Activated T-cell treated with anti-CD3 and anti-CD28 coated beads for 48 hours (primary cell): Measurements from ENCODE around the gene PVALB.

Experiments
- DNase-seq: peaks from one replicate; pipeline ENCODE4 v3.0.0-alpha.2; 2020; ENCODE audit warnings: low read depth

The PVALB gene

DNA sequence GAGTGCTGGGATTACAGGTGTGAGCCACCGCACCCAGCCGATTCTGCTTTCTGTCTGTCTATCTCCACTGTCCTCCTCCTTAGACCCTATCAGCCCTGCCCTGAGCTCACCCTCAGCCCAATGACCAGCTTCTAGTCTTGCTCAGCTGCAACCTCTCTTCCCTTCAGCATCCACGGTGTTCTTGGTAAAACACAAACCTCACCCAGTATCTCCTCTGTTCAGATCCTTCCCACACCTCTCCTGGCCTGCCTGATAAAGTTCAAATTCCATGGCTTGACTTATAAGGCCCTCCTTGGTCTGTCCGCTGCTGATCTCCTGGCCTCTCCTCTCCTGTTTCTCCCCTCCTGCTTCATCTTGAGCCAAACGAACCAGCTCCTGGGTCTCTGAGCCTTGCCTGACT lies 29.4 kb upstream of the PVALB start:
- no peak for DNase-seq

DNA sequence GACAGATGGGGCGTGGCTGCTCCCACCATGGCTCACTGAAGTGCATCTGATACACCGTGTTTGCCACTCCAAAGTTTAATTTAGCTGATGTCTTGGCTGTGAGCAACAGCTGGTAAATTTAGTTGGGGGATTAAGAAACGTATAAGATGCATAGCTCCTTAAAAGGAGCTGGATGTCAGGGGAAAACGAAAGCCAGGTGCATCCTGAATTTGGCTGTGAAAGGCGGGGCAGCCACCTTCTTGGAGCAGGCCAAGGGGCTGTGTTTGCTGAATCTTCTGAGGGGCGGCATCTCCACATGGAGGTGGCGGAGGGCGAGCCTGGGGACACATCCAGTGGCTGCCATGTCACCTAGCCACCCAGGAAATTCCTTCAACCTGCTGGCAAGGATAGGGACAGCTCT lies 23.3 kb upstream of the PVALB start:
- DNase-seq, result no peak

DNA sequence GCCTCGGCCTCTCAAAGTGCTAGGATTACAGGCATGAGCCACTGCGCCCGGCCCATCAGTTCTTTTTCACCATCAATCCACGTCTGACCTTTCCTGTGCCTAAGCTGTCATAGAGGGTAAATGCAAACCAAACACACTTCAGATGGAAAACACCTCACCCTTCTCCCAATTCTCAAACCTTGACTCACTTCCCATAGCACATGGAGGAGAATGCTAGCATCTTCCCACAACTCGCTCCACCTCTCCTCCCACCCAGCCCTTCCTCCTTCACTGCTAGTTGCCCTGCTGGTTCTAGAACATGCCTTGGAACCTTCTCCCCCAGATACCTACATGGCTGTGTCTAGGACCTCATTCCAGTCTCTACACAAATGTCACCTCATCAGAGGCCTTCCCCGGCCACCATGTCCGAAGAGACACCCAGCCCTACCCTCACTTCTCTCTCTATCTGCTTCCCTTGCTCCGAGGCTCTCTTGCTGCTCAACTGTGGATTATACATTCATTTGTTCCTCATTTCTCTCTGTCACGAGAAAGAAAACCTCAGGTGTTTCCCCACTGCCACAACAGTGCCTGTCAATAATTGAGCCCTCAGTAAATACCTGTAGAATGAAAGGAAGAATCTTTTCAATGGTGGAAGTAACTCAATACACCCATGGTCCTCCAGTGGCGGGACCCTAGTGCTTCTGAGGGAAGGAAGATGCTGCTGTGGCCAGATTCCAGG lies 22.7 kb upstream of the PVALB start:
- DNase-seq, result no peak

DNA sequence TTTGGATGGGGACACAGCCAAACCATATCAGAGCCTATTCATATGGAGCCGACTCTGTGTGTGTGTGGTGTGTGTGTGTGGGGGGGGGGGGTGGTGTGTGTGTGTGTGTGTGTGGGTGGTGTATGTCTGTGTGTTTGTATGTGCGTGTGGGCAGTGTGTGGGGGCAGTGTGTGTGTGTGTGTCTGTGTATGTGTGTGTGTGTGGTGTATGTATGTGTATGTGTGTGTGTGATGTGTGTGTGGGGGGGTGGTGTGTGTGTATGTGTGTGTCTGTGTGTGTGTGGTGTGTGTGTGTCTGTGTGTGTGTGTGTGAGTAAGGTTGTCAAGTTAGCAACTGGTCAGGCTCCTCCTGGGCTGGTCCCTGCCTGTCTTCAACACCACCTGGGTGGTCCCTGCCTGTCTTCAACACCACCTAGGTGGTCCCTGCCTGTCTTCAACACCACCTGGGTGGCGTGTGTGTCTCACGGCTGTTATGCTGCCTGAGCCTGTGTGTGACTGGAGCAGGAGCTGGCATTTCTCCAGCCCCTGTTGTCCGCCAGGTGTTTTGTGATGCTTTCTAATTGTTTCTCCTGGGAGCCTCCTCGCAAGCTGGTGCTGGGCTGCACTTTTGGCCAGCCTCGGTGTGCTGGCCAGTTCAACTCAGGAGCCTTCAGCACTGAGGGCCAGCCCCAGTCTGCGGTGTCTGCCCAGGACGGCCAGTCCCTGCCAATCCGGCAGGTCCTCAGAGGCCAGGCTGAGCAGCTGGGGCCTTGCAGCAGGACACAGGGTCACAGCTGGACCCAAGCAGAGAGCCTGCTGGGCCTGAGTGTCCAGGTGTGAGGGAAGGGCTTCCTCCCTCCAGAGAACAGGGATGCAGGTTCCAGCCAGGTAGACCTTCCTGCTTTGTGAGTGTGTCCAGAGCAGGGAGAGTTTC lies 21.5 kb upstream of the PVALB start:
- DNase-seq, result no peak

DNA sequence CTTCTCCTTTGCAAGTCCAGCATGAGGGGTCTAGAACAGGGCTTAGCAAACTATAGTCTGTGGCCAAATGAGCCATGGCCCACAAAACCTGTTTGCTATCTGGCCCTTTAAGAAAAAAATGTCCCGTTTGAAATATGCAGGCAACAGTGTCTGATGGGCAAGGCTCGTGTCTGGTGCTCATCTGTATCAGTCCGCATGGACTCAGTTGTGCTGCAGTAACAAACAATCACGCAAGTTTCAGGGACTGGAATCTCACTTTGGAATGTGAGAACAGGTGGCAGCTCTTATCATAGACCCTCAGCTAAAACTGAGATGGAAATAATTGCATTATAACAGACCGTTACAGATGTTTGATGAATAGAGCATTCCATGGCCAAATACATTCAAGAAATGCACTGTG lies 19.1 kb upstream of the PVALB start:
- no peak for DNase-seq

DNA sequence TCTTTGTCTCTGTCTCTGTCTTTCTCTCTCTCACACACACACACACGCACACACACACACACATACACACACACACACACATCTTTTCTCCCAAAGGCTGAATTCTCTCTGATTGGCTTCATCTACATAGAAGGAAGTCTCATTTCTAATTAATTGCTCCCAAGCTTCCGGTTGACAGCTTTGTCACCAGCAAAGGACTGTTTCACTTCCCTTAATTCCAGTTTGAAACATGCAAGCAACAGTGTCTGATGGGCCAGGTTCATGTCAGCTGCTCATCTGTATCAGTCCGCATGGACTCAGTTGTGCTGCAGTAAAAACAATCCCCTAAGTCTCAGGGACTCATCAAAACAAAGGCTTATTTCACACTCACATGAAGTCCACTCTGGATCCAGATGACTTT lies 16.2 kb upstream of the PVALB start:
- no peak for DNase-seq

DNA sequence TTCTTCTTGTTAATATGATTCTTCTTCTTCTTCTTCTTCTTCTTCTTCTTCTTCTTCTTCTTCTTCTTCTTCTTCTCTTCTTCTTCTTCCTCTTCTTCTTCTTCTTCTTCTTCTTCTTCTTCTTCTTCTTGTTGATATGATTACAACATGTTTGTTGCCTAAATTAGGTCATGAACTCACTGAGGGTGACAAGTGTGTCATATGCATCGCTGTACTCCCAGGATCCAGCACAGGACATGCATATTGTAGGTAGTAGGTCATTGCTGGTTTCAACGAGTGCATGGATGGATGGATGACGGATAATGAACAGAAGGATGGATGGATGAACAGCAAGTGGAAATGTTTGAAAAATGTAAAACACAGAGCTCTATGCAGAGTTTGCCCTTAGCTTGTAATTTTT lies 14.9 kb upstream of the PVALB start:
- DNase-seq, result no peak

DNA sequence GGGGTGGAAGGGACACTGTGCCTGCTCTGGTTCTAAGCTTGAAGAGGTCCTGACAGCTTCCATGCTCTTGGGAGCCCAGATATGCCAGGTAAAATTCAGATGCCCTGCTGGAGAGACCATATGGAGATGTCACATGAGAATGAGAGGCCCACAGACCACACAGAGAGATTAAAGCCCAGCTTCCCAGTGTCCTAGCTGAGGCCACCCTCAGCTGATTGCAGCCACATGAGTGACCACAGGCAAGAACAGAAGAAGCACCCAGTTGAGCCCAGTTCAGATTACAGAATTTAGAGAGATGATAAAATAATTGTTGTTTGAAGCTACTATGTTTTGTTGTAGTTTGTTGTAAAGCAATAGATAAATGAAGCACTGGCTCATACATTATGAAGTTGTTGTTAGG lies 14.4 kb upstream of the PVALB start:
- DNase-seq, result no peak

DNA sequence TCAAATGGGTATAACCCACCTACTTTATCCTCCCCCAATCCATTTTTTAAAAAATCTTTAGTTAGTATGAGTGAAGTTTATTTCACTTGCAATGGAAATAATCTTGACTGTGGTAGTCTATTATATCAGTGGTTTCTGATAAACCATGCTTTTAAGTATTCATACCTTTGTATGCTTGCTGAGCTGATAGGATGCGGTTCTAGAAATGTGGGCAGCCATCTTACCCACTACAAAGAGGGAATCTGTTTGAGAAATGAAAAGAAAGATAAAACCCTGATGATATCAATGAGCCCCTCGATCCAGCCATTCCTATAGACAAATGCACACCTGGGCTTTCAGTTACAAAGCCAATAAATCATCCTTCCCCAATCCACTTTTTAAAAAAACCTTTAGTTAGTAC lies 13.8 kb upstream of the PVALB start:
- DNase-seq, result no peak

DNA sequence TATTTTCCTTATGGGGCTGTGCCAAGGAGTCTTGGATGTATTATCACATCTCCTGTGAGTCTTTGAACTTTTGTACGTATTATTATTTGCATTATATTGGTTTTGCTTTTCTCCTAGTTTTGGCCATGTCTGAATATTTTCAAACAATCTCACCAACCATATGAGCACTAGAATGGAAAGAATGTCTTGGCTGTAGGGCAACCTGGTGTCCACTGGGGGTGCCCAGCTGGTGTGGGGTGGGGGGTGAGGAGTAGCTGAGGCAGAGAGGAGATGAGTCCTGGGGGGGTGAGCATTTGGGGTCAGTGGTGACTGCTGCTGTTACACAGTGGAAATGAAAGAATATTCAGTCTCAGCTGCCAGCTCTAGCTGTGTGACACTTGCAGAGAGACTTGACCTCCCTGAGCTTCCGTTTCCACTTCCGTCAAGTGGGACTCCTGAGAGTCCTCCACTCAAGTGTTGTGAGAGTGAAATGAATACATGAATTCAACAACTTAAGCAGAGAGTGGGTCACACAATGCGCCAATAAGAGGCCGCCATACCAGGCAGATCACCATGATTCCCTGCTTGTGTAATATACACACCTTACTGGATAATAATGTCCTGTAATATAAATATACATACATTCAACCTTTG lies 12.7 kb upstream of the PVALB start:
- DNase-seq, result no peak

DNA sequence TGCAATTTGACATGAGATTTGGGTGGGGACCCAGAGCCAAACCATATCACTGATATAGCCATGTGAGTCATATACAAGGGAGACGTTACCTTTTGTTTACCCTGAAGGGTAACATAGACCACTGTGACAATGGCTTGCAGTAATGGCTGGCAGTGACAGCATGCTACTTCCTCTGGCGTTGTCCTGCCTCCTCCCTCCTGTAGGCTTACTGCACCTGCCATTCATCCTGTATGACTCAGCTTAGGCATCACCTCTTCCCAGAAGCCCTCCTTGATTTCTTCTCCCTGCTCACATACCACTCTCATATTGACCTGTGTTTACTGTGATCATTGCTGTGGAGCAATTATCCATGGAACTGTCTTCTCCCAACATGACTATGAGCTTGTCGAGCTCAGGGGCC lies 12.0 kb upstream of the PVALB start:
- no peak for DNase-seq

DNA sequence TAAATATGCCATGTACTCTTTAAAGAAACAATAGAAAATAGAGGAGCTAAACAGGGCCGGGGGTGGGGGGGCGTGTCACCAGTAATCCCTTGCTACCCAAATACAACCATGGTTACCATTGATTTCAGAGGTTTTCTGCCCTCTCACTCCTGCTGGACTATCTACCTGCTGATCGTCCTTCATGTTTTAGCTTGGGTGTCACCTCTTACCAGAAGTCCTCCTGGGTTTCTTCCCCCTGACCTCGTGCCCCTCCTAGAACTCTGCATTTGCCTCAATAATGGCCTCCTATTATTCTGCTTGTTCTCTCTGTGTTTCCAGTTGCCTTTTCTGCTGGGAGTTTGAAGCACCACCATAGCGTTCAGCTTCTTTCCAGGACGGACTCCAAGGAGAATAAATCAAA lies 9.4 kb upstream of the PVALB start:
- DNase-seq, result no peak

DNA sequence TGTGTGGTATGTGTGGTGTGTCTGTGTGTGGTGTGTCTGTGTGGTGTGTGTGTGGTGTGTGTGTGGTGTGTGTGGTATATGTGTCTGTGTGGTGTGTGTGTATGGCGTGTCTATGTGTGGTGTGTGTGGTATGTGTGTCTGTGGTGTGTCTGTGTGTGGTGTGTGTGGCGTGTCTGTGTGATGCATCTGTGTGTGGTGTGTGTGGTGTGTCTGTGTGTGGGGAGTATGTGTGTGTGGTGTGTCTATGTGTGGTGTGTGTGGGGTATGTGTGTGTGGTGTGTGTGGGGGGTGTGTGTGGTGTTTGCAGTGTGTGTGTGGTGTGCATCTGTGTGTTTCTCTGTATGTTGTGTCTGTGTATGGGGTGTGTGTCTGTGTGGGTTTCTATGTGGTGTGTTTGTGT lies 7.8 kb upstream of the PVALB start:
- no peak for DNase-seq

DNA sequence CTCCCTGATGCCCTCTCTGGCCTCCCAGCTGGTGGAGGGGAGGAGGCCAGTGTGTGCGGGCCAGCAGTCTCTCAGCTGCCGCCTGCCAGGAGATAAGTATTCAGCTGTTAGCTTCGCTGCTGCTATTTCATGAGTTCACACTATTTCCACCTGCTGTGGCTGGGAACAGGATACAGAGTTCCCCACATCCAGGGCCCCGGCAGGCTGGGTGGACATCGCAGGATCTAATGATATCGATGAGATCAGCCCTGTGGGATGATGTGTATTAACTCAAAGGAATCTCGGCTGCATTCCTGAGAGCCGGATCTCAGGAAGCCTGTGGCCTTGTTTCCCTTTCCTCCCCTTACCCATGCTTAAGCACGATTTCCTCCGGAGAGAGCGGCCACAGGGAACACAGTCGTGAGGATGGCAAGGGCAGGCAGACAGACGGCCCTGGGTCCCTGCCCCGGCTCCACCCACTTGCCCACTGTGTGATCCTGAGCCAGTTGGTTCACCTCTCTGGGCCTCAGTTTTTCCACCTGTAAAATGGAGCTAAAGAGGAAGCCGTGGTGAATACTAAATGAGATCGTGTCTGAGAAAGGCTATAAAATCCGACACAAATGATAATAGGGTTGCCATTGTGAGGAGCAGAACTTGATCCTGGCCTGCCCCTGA lies 6.5 kb upstream of the PVALB start:
- no peak for DNase-seq

DNA sequence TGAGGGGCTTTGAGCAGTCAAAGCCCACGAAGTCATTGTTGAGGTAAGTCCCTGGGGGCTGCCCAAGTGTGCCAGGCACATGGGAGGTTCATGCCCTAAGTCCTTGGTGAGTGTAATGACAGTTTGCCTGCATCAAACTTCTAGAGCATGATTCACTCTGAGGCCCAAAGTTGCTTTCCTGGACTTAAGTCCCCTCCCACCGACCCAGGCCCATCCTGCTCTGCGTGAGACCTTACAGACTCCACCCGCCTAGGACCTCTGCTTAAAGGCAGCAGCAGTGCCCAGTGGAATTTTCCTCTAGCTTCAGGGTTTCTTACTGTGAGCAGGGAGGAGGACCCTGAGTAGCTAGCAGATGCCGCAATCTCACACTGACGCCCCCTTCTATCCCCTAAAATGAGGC lies 5.7 kb upstream of the PVALB start:
- DNase-seq, result no peak

DNA sequence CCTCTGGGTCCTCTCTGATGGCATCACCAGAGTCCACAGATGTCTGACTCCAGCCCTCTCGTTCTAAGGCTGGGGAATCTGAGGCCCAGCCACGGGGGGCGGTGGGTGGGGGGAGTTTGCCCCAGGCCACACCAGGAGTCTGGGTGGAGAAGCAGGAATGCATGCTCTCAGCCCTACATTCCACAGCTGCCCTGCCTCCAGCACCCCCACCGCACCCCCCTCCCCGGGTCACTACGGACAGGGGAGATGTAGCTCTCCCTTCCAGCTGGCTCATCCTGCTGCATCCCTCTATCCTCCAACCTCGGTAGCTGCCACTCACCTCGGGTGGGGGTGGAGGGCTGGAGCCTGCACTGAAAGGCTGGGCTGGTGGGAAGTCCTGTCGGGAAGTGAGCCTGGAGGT lies 2.3 kb upstream of the PVALB start:
- DNase-seq, result no peak

DNA sequence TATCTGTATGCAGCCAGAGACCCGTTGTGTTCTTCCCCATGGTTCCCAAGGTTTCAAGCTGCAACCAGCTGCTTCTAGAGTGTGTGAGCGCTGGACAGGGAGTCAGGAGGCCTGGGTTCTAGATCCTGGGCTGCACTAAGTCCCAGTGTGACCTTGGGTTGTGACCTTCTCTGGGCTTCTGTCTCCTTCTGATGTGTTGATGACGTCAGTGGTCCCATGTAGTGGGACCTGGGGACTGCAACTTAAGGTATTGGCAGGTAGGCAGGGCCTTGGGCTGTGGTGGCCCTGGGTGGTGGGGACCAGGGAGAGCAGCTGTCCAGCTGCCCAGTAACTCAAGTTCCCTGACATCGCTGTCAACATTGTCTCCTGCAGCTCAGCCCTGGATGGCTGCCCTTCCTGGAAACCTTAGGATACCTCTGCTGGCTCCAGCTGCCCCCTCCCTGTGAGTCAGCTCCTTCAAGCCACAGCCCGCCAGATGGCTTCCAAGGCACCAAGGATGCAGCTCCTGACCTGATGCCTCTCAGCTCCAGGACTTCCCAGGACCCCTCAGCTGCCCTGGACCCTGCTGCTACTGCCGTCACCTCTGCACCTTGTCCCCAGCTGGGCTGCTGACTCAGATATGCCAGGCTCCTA lies 1.3 kb upstream of the PVALB start:
- no peak for DNase-seq

DNA sequence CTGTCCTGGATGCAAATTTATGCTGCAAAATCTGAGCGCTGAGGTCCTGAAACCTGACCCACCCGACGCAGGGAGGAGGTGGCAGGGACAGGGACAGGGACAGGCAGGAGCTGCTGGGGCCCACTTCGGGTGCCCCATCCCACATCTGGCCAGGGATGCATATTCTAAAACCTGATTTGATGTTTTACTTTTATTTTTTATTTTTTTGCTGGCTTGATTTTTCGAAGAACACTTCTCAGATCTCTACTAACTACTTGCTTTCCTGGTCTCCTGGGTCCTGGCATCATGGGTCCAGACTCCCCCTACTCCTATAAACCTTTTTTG lies 652 bp upstream of the PVALB start:
- no peak for DNase-seq

DNA sequence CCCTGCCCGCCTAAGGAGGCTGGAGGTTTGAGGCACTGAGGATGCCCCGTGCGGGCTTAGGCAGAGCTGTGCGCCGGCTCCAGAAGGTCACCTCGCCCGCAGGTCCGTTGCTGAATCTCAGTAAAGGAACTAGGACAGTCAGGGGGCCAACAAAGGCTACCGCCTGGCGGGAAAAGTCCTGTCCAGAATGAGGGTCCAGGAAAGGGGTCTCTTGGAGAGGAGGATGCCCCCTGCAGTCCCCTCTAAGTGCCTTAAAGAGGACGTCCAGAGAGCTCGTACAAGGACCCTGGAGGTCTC lies 548 bp downstream of the PVALB start:
- no peak for DNase-seq

DNA sequence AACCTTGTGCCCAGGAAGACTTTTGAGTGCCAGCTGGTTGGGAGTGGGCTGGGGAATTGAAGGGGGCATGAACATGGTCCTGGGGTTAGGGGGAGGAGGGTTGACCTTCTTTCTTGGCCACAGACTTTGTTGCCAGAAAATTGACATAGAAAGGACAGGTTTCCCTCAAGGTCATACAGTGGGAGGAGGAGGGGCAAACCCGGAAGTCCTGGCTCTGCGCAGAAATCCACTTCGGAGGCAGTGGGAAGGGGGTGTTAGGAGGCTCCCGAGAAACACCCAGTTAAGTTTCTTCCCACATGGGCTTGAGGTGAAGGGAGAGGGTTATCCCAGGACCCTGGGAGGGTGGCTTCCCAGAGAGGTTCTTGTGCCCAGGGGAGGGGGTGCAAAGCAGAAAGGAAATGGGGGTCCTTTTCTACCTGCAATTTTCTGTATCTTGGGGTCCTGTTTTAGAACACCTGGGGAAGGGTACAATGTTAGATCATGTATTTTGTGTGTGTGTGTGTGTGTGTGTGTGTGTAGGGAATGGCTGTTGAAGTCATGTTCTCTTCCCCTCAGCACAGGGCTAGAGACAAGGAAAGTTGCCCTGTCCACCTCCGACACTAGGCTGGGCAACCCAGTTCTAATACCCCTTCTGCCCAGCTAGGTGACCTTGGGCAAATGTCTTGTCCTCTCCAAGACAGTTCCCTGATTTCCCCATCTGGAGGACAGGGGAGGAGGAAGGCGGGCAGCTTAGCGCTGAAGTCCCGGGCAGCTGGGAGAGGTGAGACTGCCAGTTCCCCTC lies 1.1 kb downstream of the PVALB start:
- DNase-seq, result no peak

DNA sequence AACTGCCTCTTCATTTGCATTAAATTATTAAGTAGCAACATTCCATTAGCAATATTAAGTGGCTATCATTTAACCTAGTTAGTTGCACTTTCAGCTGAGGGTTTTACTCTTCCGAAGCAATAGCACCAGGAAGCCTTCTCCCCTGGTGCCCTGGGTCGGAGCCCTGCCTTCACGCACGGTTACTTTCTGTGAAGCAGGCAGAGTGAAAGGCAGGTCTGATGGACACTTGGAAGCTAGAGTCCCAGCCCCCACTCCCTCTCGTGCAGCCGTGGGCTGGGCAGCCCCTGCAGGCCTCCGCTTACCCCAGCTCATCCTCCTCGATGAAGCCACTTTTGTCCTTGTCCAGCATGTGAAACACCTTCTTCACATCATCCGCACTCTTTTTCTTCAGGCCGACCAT lies 2.0 kb downstream of the PVALB start:
- DNase-seq, result no peak
